CD4-positive, alpha-beta T cell treated with Interleukin-15 for 1 hour (primary cell): ENCODE data around the gene ORM2.
"Not testable (repeated sequence)": the region's sequence is repeated elsewhere in the genome, so short reads cannot be mapped to it uniquely, and the experiment has no call there.

Experiments
- DNase-seq: peaks from one replicate; pipeline ENCODE4 v3.0.0-alpha.2; 2020

ORM2 gene

GRCh38 chr9:114329625-114330022 is at the start of gene ORM2:
Gene ORM2 (plus strand): TSS chr9:114329869. CDS start chr9:114329905, 36 bp downstream.
- not testable (repeated sequence) for DNase-seq

- DNase-seq = peak; percentile 3
These were observed 48.8 kb upstream of the ORM2 start for GRCh38 chr9:114280636-114281472.

- peak; percentile 9 for DNase-seq
These were observed 48.1 kb upstream of the ORM2 start for GRCh38 chr9:114281473-114282103.

- peak; percentile 11 for DNase-seq
These were observed 47.6 kb upstream of the ORM2 start for GRCh38 chr9:114282104-114282485.

- DNase-seq = no peak
These were observed 47.2 kb upstream of the ORM2 start for GRCh38 chr9:114282507-114282906.

- DNase-seq = peak; percentile 15
These were observed 46.7 kb upstream of the ORM2 start for GRCh38 chr9:114282926-114283325.

- DNase-seq = peak; percentile 6
These were observed 46.0 kb upstream of the ORM2 start for GRCh38 chr9:114283551-114284111.

- peak; percentile 12 for DNase-seq
These were observed 45.2 kb upstream of the ORM2 start for GRCh38 chr9:114284316-114285060.

GRCh38 chr9:114285166-114285867 is 44.4 kb upstream of the ORM2 start:
- peak; percentile 15 for DNase-seq

GRCh38 chr9:114286146-114286679 is 43.5 kb upstream of the ORM2 start:
- DNase-seq = peak; percentile 11

- DNase-seq = peak; percentile 13
These were observed 42.5 kb upstream of the ORM2 start for GRCh38 chr9:114287001-114287762.

GRCh38 chr9:114287763-114288192 is 41.9 kb upstream of the ORM2 start:
- peak; percentile 15 for DNase-seq

- DNase-seq = peak; percentile 15
These were observed 41.2 kb upstream of the ORM2 start for GRCh38 chr9:114288193-114289091.

GRCh38 chr9:114289106-114289505 is 40.6 kb upstream of the ORM2 start:
- no peak for DNase-seq

GRCh38 chr9:114289571-114290481 is 39.8 kb upstream of the ORM2 start:
- DNase-seq = no peak

GRCh38 chr9:114290561-114290986 is 39.1 kb upstream of the ORM2 start:
- peak; percentile 13 for DNase-seq

GRCh38 chr9:114291064-114291474 is 38.6 kb upstream of the ORM2 start:
- peak; percentile 52 for DNase-seq

- no peak for DNase-seq
These were observed 37.6 kb upstream of the ORM2 start for GRCh38 chr9:114291886-114292590.
